ENCODE measurements around the gene LRIG3. TPM values are rescaled to one million over a fixed set of nuclear protein-coding genes. Genes with fewer than 3 reads are reported as not detected.

Gene LRIG3
- polyA plus RNA-seq, 1 of the 3 experiments (the other 2 are of a cell fraction): 0.03 TPM

DNA sequence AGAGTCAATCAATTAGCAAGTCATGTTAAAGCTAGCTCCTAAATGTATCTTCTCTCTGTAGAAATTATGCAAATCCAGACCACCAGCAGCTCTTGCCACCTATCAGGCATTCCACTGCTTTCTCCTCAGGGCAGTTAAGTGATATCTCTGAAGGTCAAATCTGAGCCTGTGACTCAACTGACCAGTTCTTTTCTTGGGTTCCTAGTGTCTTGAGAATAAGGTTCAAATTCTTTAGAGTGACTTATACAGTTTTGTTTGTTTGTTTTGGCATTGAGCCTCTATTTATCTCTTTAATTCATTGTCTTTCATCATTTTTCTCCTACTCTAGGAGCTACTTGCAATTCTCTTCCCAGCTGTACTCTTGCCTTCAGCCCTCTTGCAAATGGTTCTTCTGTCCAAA, 2.5 kb upstream of the LRIG3 start:
- peaks cover 0 to 7% of the 10 kb centered on the region in 2 experiments; a peak in 1 of 4 replicates for H3K4me1 ChIP-seq (ENCODE audit: control insufficient read depth in 1 of 2, insufficient read depth in 2 of 2, low read depth in 1 of 2, low read length in 1 of 2)
- H3K9ac ChIP-seq: no peak overlapping the region
- H2AFZ ChIP-seq (ENCODE audit: low read depth): no peak overlapping the region
- H3K27ac ChIP-seq (ENCODE audit: low read depth in 2 of 2, low read length in 1 of 2): no peak overlapping the region
- no peak for DNase-seq
- CTCF ChIA-PET: no interaction called here
- H4K20me1 ChIP-seq (ENCODE audit: insufficient read depth): no peaks in the 10 kb centered on the region
- no peaks in the 10 kb centered on the region for H3K79me2 ChIP-seq (ENCODE audit: insufficient read depth)
- no peaks in the 10 kb centered on the region for H3K9me2 ChIP-seq
- POLR2A ChIA-PET: no interaction called here
- peaks cover 35% of the 10 kb centered on the region for H3K27me3 ChIP-seq (ENCODE audit: insufficient read depth)
- H3K36me3 ChIP-seq (replicated peaks in 1 of 2; ENCODE audit: control insufficient read depth in 1 of 2, insufficient read depth in 2 of 2, low read length in 1 of 2): no peaks in the 10 kb centered on the region
- no peak overlapping the region for H3K4me3 ChIP-seq (ENCODE audit: low read depth in 2 of 2, low read length in 1 of 2)
- H3F3A ChIP-seq (replicated peaks; ENCODE audit: insufficient read depth): no peaks in the 10 kb centered on the region
- H3K4me2 ChIP-seq: no peak overlapping the region
- no peaks in the 10 kb centered on the region for H3K9me3 ChIP-seq
- TF ChIP-seq MXI1 (IDR thresholded peaks at IDR 0.05; ENCODE audit: low read depth, low read length): no peak
- TF ChIP-seq GABPA (IDR thresholded peaks at IDR 0.05; ENCODE audit: low read depth): no peak
- TF ChIP-seq, protein P1, sequence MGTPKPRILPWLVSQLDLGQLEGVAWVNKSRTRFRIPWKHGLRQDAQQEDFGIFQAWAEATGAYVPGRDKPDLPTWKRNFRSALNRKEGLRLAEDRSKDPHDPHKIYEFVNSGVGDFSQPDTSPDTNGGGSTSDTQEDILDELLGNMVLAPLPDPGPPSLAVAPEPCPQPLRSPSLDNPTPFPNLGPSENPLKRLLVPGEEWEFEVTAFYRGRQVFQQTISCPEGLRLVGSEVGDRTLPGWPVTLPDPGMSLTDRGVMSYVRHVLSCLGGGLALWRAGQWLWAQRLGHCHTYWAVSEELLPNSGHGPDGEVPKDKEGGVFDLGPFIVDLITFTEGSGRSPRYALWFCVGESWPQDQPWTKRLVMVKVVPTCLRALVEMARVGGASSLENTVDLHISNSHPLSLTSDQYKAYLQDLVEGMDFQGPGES (IDR thresholded peaks at IDR 0.05; ENCODE audit: low read depth, low read length): no peak
- TF ChIP-seq EP300 (IDR thresholded peaks at IDR 0.05; ENCODE audit: borderline replicate concordance in 1 of 2, low read depth in 1 of 2, low read length in 1 of 2): no peak
- TF ChIP-seq GATA2 (CRISPR knock-in tag; IDR thresholded peaks at IDR 0.05): no peak
- no peak for TF ChIP-seq RCOR1 (IDR thresholded peaks at IDR 0.05; ENCODE audit: low read length)
- no peak for TF ChIP-seq USF1 (IDR thresholded peaks at IDR 0.05; ENCODE audit: borderline replicate concordance, low read depth)
- TF ChIP-seq TCF12 (IDR thresholded peaks at IDR 0.05): no peak
- no peak for TF ChIP-seq NFIC (IDR thresholded peaks at IDR 0.05; ENCODE audit: borderline replicate concordance)
- no peak for TF ChIP-seq CHD2 (IDR thresholded peaks at IDR 0.05; ENCODE audit: low read length, partially characterized antibody)
- no peak for TF ChIP-seq YY1 (IDR thresholded peaks at IDR 0.05; ENCODE audit: low read depth)
- TF ChIP-seq MAX (IDR thresholded peaks at IDR 0.05; ENCODE audit: low read depth): no peak
- TF ChIP-seq, protein P2, sequence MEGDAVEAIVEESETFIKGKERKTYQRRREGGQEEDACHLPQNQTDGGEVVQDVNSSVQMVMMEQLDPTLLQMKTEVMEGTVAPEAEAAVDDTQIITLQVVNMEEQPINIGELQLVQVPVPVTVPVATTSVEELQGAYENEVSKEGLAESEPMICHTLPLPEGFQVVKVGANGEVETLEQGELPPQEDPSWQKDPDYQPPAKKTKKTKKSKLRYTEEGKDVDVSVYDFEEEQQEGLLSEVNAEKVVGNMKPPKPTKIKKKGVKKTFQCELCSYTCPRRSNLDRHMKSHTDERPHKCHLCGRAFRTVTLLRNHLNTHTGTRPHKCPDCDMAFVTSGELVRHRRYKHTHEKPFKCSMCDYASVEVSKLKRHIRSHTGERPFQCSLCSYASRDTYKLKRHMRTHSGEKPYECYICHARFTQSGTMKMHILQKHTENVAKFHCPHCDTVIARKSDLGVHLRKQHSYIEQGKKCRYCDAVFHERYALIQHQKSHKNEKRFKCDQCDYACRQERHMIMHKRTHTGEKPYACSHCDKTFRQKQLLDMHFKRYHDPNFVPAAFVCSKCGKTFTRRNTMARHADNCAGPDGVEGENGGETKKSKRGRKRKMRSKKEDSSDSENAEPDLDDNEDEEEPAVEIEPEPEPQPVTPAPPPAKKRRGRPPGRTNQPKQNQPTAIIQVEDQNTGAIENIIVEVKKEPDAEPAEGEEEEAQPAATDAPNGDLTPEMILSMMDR (IDR thresholded peaks at IDR 0.05): no peak
- TF ChIP-seq TEAD4 (IDR thresholded peaks at IDR 0.05; ENCODE audit: borderline replicate concordance, insufficient read depth): no peak
- no peak for TF ChIP-seq MEF2A (IDR thresholded peaks at IDR 0.05; ENCODE audit: borderline replicate concordance, low read depth)
- no peak for TF ChIP-seq REST (IDR thresholded peaks at IDR 0.05; ENCODE audit: low read depth, low read length)
- no peak for TF ChIP-seq RFX5 (IDR thresholded peaks at IDR 0.05; ENCODE audit: low read length)
- TF ChIP-seq PBX3 (IDR thresholded peaks at IDR 0.05): no peak
- TF ChIP-seq SMC3 (IDR thresholded peaks at IDR 0.05; ENCODE audit: low read depth, low read length): no peak

Measured in SK-N-SH (cell line).